Suprapubic skin (tissue), 4 donors: Measurements from ENCODE around the gene ETV5. TPM values are rescaled to one million over a fixed set of nuclear protein-coding genes. Genes with fewer than 3 reads are reported as not detected.

Experiments
- DNase-seq, 2 donors: peaks; one replicate each; pipeline ENCODE4 v3.0.0-alpha.2; 2019; ENCODE audit warnings: low spot score in 2 of 2
- H3K27ac ChIP-seq: fragments of 200-600 bp; sonication (generic); one replicate; pipeline ENCODE4 v1.5.1; 2019
- H3K27me3 ChIP-seq: fragments of 200-600 bp; sonication (generic); one replicate; pipeline ENCODE4 v1.5.1; 2019
- H3K36me3 ChIP-seq: fragments of 200-600 bp; sonication (generic); one replicate; pipeline ENCODE4 v1.5.1; 2019
- H3K4me1 ChIP-seq: fragments of 200-600 bp; sonication (generic); one replicate; pipeline ENCODE4 v1.5.1; 2019
- H3K4me3 ChIP-seq: fragments of 200-600 bp; sonication (generic); one replicate; pipeline ENCODE4 v1.5.1; 2019; ENCODE audit warnings: mild to moderate bottlenecking
- H3K9me3 ChIP-seq: fragments of 200-600 bp; sonication (generic); one replicate; pipeline ENCODE4 v1.5.1; 2019
- EP300 ChIP-seq: sonication (generic); formaldehyde crosslinking; IDR thresholded peaks from one replicate; pipeline ENCODE4 v1.6.1; 2017; ENCODE audit warnings: antibody characterized with exemption
- POLR2A ChIP-seq, 2 donors: fragments of 450-650 bp; IDR thresholded peaks; one replicate each; pipeline ENCODE4 v1.6.1; 2017; ENCODE audit warnings: antibody characterized with exemption in 2 of 2, mild to moderate bottlenecking in 2 of 2, moderate library complexity in 2 of 2
- POLR2AphosphoS5 ChIP-seq, 3 donors: sonication (generic); formaldehyde crosslinking; IDR thresholded peaks; one replicate each; pipeline ENCODE4 v1.6.1; 2017; ENCODE audit warnings: antibody characterized with exemption in 3 of 3
- WGBS: methylation state at CpG from one replicate; pipeline ENCODE4 v1.1.5; 2018; 5-methylcytosine and 5-hydroxymethylcytosine counted together
- total RNA-seq, 4 donors: library from RNA; depleted of rRNA; stranded (reverse); fragments of >200 nt; gene quantifications; one replicate each; pipeline ENCODE4 v1.1.0, GENCODE V29; 2016
- TF ChIP-seq, protein P1 (sequence below), 2 donors: fragments of 200-600 bp in 1 of 2; fragments of 450-650 bp in 1 of 2; sonication (generic) in 1 of 2; IDR thresholded peaks; one replicate each; pipeline ENCODE4 v1.5.1; 2016 to 2019; ENCODE audit warnings: antibody characterized with exemption in 2 of 2, mild to moderate bottlenecking in 1 of 2, moderate library complexity in 1 of 2

ETV5 gene
- total RNA-seq, 4 donors from 2014 or later, result 11.2 to 28.6 (median 16.7) TPM

DNA sequence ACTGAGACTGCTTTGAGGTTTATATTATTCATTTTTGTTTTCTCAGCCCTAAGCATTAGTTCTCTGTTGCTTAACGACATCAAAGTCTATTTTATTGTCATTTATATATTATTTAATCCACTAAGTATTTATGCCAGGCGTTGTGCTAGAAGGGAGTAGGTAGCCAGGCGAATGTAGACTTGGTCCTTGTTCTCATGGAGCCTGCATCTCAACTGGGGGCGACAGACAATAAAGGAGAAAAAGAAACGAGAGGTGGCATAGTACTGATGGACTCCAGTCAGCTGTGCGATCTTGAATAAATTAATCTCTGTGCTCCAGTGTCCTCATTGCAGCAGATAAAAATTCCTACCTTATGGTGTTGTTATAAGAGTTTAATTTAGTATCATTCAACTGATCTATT lies 49.7 kb downstream of the ETV5 start:
- Histone ChIP-seq H3K9me3 (no peaks in the 10 kb centered on the region), H3K27me3 (no peaks in the 10 kb centered on the region), H3K4me3 (no peak overlapping the region), H3K4me1 (no peaks in the 10 kb centered on the region), H3K36me3 (peaks cover 21% of the 10 kb centered on the region), H3K27ac (no peak overlapping the region)
- no peak for DNase-seq
- TF ChIP-seq EP300 (no peak), POLR2A (IDR thresholded peaks at IDR 0.05) (no peak)
- WGBS, result 86% methylated on average over 6 of the region's 6 CpGs

DNA sequence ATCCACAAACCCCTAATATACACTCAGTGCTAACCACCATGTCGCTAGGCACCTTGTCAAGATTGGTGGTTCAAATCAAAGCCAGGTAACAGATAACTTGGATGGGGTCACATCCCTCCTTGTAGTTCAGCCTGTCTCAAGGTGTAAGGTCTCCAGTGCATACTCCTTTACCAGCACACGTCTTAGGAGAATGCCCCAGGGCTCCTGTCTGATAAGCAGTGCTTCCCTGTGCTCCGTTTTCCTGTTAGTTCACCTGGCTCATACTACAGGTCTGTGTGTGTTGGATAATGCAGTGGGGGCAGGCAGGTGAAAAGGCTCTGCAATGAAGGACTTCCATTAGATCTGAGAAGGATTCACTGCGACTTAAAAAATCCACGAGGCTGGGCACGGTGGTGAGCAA lies 50.7 kb downstream of the ETV5 start:
- Histone ChIP-seq H3K4me1 (no peaks in the 10 kb centered on the region), H3K36me3 (peaks cover 17% of the 10 kb centered on the region), H3K27me3 (no peaks in the 10 kb centered on the region), H3K27ac (no peak overlapping the region), H3K9me3 (no peaks in the 10 kb centered on the region), H3K4me3 (no peak overlapping the region)
- WGBS, result 94% methylated on average over 6 of the region's 6 CpGs
- TF ChIP-seq POLR2AphosphoS5 (IDR thresholded peaks at IDR 0.05), result no peak
- no peak for TF ChIP-seq EP300
- no peak for TF ChIP-seq POLR2A (IDR thresholded peaks at IDR 0.05)
- TF ChIP-seq, protein P1, sequence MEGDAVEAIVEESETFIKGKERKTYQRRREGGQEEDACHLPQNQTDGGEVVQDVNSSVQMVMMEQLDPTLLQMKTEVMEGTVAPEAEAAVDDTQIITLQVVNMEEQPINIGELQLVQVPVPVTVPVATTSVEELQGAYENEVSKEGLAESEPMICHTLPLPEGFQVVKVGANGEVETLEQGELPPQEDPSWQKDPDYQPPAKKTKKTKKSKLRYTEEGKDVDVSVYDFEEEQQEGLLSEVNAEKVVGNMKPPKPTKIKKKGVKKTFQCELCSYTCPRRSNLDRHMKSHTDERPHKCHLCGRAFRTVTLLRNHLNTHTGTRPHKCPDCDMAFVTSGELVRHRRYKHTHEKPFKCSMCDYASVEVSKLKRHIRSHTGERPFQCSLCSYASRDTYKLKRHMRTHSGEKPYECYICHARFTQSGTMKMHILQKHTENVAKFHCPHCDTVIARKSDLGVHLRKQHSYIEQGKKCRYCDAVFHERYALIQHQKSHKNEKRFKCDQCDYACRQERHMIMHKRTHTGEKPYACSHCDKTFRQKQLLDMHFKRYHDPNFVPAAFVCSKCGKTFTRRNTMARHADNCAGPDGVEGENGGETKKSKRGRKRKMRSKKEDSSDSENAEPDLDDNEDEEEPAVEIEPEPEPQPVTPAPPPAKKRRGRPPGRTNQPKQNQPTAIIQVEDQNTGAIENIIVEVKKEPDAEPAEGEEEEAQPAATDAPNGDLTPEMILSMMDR (IDR thresholded peaks at IDR 0.05), result no peak
- DNase-seq, result no peak

DNA sequence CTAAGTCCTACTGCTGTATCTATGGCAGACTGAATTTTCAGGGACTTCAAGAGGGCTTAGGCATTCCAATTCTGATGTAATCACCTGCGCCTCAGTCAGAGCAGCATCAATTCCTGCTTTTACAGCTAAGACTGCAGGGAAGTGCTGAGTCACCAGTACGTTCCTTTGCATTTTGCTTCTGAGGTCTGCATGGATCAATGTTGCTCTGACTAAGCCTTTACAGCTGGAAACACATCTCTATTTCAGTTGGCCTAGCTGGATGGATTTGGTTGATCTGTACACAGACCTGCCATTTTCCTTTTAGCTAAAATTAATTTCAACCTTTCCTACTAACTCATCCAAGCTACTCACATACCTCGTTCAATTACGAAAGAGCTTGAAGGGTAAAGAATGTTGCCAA lies 51.3 kb downstream of the ETV5 start:
- H3K4me3 ChIP-seq, result no peak overlapping the region
- DNase-seq, result no peak
- TF ChIP-seq POLR2A (IDR thresholded peaks at IDR 0.05) (no peak), POLR2AphosphoS5 (IDR thresholded peaks at IDR 0.05) (no peak), EP300 (no peak)
- TF ChIP-seq, protein P1 (IDR thresholded peaks at IDR 0.05), result no peak
- WGBS, result 88% methylated on average over 4 of the region's 4 CpGs
- no peak overlapping the region for H3K27ac ChIP-seq
- no peaks in the 10 kb centered on the region for H3K27me3 ChIP-seq
- peaks cover 17% of the 10 kb centered on the region for H3K36me3 ChIP-seq
- H3K4me1 ChIP-seq, result no peaks in the 10 kb centered on the region
- H3K9me3 ChIP-seq, result no peaks in the 10 kb centered on the region

DNA sequence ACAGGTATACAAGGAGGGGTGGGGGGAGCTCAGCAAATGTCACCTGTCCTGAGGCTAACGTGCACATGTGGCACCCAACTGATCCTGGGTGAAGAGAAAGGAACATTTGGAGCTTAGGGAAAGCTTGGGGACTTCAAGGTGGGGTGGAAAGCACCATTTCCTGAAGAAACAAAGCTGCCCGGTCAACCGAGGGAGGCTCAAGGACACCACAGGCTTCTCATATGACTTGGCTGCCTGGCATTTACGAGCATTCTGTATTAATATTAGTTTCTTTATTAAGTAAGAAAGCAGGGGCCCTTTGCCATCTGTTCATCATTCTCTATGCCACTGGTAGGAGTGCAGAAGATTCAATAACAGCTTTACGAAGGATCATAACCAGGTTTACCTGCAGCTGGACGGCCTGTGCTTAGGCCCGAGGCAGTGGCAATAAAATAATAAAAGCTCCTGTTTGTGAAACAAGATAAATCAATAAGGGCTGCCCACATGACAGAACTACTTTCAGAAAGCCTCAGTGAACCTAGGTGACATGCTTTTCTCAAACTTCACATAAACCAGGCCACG lies 54.0 kb downstream of the ETV5 start:
- Histone ChIP-seq H3K9me3 (no peaks in the 10 kb centered on the region), H3K27ac (no peak overlapping the region), H3K4me1 (no peaks in the 10 kb centered on the region), H3K27me3 (no peaks in the 10 kb centered on the region), H3K36me3 (peaks cover 37% of the 10 kb centered on the region), H3K4me3 (no peak overlapping the region)
- no peak for TF ChIP-seq POLR2A (IDR thresholded peaks at IDR 0.05)
- TF ChIP-seq, protein P1 (IDR thresholded peaks at IDR 0.05), result no peak
- TF ChIP-seq POLR2AphosphoS5 (IDR thresholded peaks at IDR 0.05), result no peak
- WGBS, result 87% methylated on average over 8 of the region's 8 CpGs
- DNase-seq, result no peak

DNA sequence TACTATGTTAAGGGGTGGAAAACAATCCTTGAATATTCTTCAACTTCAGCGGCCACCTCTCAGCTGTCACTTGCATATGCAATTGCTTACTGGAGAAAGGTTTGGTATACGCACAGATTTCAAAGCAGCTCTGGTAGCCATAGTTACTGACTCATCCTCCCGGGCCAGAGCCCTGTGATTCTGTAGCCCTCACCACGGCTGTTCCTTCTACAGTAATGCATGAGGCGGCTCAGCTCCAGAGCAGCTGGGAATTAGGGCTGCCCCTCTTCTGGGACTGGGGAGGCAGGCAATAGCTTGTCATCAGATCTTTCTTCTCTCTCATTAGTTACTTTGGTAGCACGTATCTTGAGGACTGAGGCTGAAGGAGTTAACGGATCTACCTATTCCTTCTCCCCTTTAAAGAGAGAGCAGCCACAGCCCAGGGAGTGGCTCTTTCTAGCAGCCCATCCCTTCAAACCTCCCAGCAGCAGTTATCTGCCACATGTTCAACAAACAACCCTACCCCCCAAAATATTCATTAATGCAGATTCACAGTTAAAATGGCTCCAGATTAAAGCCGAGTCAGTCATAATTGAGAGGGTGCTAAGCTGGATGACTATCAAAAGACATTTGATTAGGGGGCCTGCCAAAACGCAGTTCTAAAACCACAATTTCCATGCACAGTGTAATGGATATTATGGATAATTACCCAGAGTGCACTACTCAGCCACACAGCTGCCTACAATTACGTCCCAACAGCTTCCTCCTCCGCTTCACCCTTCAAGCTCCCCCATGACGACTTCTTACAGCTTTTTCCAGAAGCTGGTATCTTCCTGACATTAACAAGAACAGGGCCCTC lies 54.7 kb downstream of the ETV5 start:
- Histone ChIP-seq H3K9me3 (no peaks in the 10 kb centered on the region), H3K27ac (no peak overlapping the region), H3K27me3 (no peaks in the 10 kb centered on the region), H3K36me3 (peaks cover 42% of the 10 kb centered on the region), H3K4me1 (no peaks in the 10 kb centered on the region), H3K4me3 (no peak overlapping the region)
- TF ChIP-seq EP300 (no peak), POLR2A (IDR thresholded peaks at IDR 0.05) (no peak), POLR2AphosphoS5 (IDR thresholded peaks at IDR 0.05) (no peak)
- TF ChIP-seq, protein P1 (IDR thresholded peaks at IDR 0.05), result no peak
- DNase-seq, result no peak
- WGBS, result 77% methylated on average over 12 of the region's 12 CpGs
